ENCODE measurements around the gene MYL12B.
"Not testable (repeated sequence)": the region's sequence is repeated elsewhere in the genome, so short reads cannot be mapped to it uniquely, and the experiment has no call there.

MYL12B gene

GRCh38 chr18:3263132-3263700 lies 1.3 kb downstream of the MYL12B start:
- DNase-seq: no peak

GRCh38 chr18:3264362-3264761 lies 2.4 kb downstream of the MYL12B start:
- no peak for DNase-seq

GRCh38 chr18:3265564-3266033 lies 3.7 kb downstream of the MYL12B start:
- DNase-seq: no peak

- DNase-seq: no peak
Measured at GRCh38 chr18:3266062-3266608, 4.2 kb downstream of the MYL12B start.

- DNase-seq: no peak
Measured at GRCh38 chr18:3268306-3268705, 6.4 kb downstream of the MYL12B start.

GRCh38 chr18:3269241-3269913 lies 7.4 kb downstream of the MYL12B start:
- no peak for DNase-seq

GRCh38 chr18:3269914-3270299 lies 8.0 kb downstream of the MYL12B start:
- DNase-seq: no peak

GRCh38 chr18:3273042-3273441 lies 11.1 kb downstream of the MYL12B start:
- no peak for DNase-seq

- DNase-seq: not testable (repeated sequence)
Measured at GRCh38 chr18:3277643-3278213, 15.8 kb downstream of the MYL12B start.

GRCh38 chr18:3279201-3280185 lies 17.6 kb downstream of the MYL12B start:
- DNase-seq: no peak

GRCh38 chr18:3281456-3282400 lies 19.8 kb downstream of the MYL12B start:
- peak; percentile 45 for DNase-seq

GRCh38 chr18:3283253-3283863 lies 21.4 kb downstream of the MYL12B start:
- DNase-seq: no peak

GRCh38 chr18:3283908-3284307 lies 22.0 kb downstream of the MYL12B start:
- DNase-seq: peak; percentile 31

GRCh38 chr18:3284501-3284900 lies 22.6 kb downstream of the MYL12B start:
- DNase-seq: no peak

GRCh38 chr18:3286159-3286558 lies 24.2 kb downstream of the MYL12B start:
- DNase-seq: no peak

GRCh38 chr18:3293196-3293951 lies 31.4 kb downstream of the MYL12B start:
- DNase-seq: no peak

- DNase-seq: no peak
Measured at GRCh38 chr18:3294435-3295080, 32.6 kb downstream of the MYL12B start.

- DNase-seq: peak; percentile 89
Measured at GRCh38 chr18:3297025-3297984, 35.4 kb downstream of the MYL12B start.

GRCh38 chr18:3304832-3305231 lies 42.9 kb downstream of the MYL12B start:
- no peak for DNase-seq
